ENCODE measurements around the gene PLXNA3.

DNA sequence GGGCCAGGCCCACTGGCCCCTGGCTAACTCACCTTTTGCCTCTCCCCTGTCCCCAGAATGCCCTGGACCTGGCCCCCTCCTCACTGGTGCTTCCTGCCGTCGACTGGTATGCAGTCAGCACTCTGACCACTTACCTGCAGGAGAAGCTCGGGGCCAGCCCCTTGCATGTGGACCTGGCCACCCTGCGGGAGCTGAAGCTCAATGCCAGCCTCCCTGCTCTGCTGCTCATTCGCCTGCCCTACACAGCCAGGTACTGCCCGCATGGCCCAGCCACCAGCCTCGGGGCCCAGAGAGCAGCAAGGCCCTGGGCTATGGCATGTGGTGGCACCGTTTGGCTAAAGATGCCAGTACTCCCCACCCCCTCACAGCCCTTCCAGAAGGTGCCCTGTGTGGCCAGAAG, 25.9 kb upstream of the PLXNA3 start:
- TF ChIP-seq, protein P1, sequence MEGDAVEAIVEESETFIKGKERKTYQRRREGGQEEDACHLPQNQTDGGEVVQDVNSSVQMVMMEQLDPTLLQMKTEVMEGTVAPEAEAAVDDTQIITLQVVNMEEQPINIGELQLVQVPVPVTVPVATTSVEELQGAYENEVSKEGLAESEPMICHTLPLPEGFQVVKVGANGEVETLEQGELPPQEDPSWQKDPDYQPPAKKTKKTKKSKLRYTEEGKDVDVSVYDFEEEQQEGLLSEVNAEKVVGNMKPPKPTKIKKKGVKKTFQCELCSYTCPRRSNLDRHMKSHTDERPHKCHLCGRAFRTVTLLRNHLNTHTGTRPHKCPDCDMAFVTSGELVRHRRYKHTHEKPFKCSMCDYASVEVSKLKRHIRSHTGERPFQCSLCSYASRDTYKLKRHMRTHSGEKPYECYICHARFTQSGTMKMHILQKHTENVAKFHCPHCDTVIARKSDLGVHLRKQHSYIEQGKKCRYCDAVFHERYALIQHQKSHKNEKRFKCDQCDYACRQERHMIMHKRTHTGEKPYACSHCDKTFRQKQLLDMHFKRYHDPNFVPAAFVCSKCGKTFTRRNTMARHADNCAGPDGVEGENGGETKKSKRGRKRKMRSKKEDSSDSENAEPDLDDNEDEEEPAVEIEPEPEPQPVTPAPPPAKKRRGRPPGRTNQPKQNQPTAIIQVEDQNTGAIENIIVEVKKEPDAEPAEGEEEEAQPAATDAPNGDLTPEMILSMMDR (IDR thresholded peaks at IDR 0.05; ENCODE audit: low read length): no peak
- TF ChIP-seq EZH2 (optimal IDR thresholded peaks at IDR 0.05; ENCODE audit: low read depth, low read length): no peak
- no peak for TF ChIP-seq EZH2phosphoT487 (IDR thresholded peaks at IDR 0.05; ENCODE audit: low read length)
